K562 (cell line): ENCODE measurements around the gene MT2A. TPM values are rescaled to one million over a fixed set of nuclear protein-coding genes. Genes with fewer than 3 reads are reported as not detected.

Experiments
- ATAC-seq: fragments of 200-7000 bp; cut with Tn5 transposase; 3 replicates; pipeline ENCODE4 v1.9.1; 2020; ENCODE audit warnings: moderate library complexity
- BruUV-seq: library from RNA; stranded (reverse); fragments of 400-500 nt; replicated peaks from 2 replicates; lab custom pipeline; 2021; lab: Mats Ljungman, UMichigan
- CTCF ChIA-PET: fragments of 300-600 bp; formaldehyde crosslinking; extraction: SDS; loops from one replicate; lab custom pipeline; 2021; ENCODE audit warnings: low intra/inter-chr PET ratio; lab: Yijun Ruan, JAX
- POLR2A ChIA-PET: fragments of 300-600, 350-650 bp; sonication (Branson Sonifier 250); formaldehyde crosslinking; extraction: SDS; loops from one replicate; lab custom pipeline; 2021; ENCODE audit warnings: antibody characterized with exemption, inconsistent platforms; lab: Yijun Ruan, JAX
- DNase-seq, 4 experiments: peaks; one replicate each; pipeline versions ENCODE4 v3.0.0 to v3.0.0-alpha.2; 2011 to 2018; ENCODE audit warnings: low spot score in 3 of 4, mixed read lengths in 3 of 4; ENCODE audit errors: extremely low read depth in 1 of 4
- FAIRE-seq: peaks from 2 replicates; lab custom pipeline; 2011; peaks lifted over from hg19 to GRCh38; lab: Jason Lieb, UNC
- H2AFZ ChIP-seq: 2 replicates; pipeline ENCODE4 v1.6.0; 2011; ENCODE audit warnings: low read depth, low read length, control low read depth, inconsistent platforms
- H3K27ac ChIP-seq: fragments of 200-600 bp; 3 replicates; pipeline ENCODE4 v1.8.0; 2011; ENCODE audit warnings: low read depth, mild to moderate bottlenecking, control low read depth, inconsistent platforms, low read length, moderate library complexity, mixed read lengths; ENCODE audit errors: extremely low read depth
- H3K27me3 ChIP-seq, 2 experiments: fragments of 300-600 bp in 1 of 2; 2 replicates in 1 of 2; 3 replicates in 1 of 2; pipeline versions ENCODE4 v1.6.0 to v1.8.0; 2011; ENCODE audit warnings: inconsistent platforms in 2 of 2, low read length in 2 of 2, mild to moderate bottlenecking in 1 of 2, mixed read lengths in 1 of 2, moderate library complexity in 1 of 2; ENCODE audit not compliant: control insufficient read depth in 2 of 2, insufficient read depth in 2 of 2
- H3K36me3 ChIP-seq: fragments of 300-600 bp; 3 replicates; pipeline ENCODE4 v1.8.0; 2011; ENCODE audit warnings: mild to moderate bottlenecking, low read length, inconsistent platforms; ENCODE audit not compliant: control insufficient read depth, insufficient read depth
- H3K4me1 ChIP-seq, 2 experiments: fragments of 200-600 bp in 1 of 2; replicated peaks in 1 of 2; 2 replicates in 1 of 2; 3 replicates in 1 of 2; pipeline versions ENCODE4 v1.5.1 to v1.8.0; 2011; ENCODE audit warnings: inconsistent platforms in 2 of 2, low read length in 2 of 2, mild to moderate bottlenecking in 1 of 2, mixed read lengths in 1 of 2, moderate library complexity in 1 of 2; ENCODE audit not compliant: control insufficient read depth in 2 of 2, insufficient read depth in 2 of 2
- H3K4me2 ChIP-seq: 2 replicates; pipeline ENCODE4 v1.6.1; 2011; ENCODE audit warnings: low read length, control low read depth, inconsistent platforms, mixed read lengths; ENCODE audit not compliant: insufficient read depth
- H3K4me3 ChIP-seq: fragments of 200-600 bp; sonication (generic), shearing (Covaris generic); 2 replicates; pipeline ENCODE4 v1.5.1; 2016; ENCODE audit warnings: control low read depth, inconsistent platforms
- H3K79me2 ChIP-seq: fragments of 200-600 bp; 3 replicates; pipeline ENCODE4 v1.8.0; 2011; ENCODE audit warnings: low read length, inconsistent platforms; ENCODE audit not compliant: control insufficient read depth, insufficient read depth
- H3K9ac ChIP-seq, 2 experiments: 2 replicates each; pipeline versions ENCODE4 v1.6.0 to v1.6.1; 2011; ENCODE audit warnings: low read depth in 2 of 2, low read length in 2 of 2, control low read depth in 1 of 2, inconsistent platforms in 1 of 2, mild to moderate bottlenecking in 1 of 2, mixed read lengths in 1 of 2; ENCODE audit not compliant: insufficient read depth in 1 of 2
- H3K9me1 ChIP-seq: one replicate; pipeline ENCODE4 v1.6.0; 2011; ENCODE audit warnings: inconsistent platforms, mild to moderate bottlenecking, low read length, moderate library complexity; ENCODE audit not compliant: control insufficient read depth, insufficient read depth
- H3K9me3 ChIP-seq: replicated peaks from 2 replicates; pipeline ENCODE4 v1.5.1; 2011; ENCODE audit warnings: low read depth, low read length, inconsistent platforms; ENCODE audit not compliant: control insufficient read depth, insufficient read depth
- H4K20me1 ChIP-seq: replicated peaks from 2 replicates; pipeline ENCODE4 v1.6.1; 2011; ENCODE audit warnings: low read length, inconsistent platforms, mixed read lengths; ENCODE audit not compliant: control insufficient read depth, insufficient read depth
- CBX2 ChIP-seq: fragments of 200-600 bp; sonication (generic); IDR thresholded peaks from one replicate; pipeline ENCODE4 v1.6.1; 2012; ENCODE audit warnings: mild to moderate bottlenecking, low read length, inconsistent platforms; ENCODE audit not compliant: insufficient read depth, poor library complexity, severe bottlenecking
- JUN ChIP-seq, 2 experiments: sonication (generic) in 1 of 2; formaldehyde crosslinking in 1 of 2; IDR thresholded peaks; 2 replicates each; pipeline versions ENCODE4 v1.6.1 to v1.8.0; 2012 to 2022; ENCODE audit warnings: borderline replicate concordance in 2 of 2, mild to moderate bottlenecking in 2 of 2, improper control_type of control experiment in 1 of 2, low read depth in 1 of 2, low read length in 1 of 2, missing genetic modification reagents in 1 of 2
- MYNN ChIP-seq, 2 experiments: sonication (generic); formaldehyde crosslinking in 1 of 2; IDR thresholded peaks; 2 replicates each; pipeline versions ENCODE4 v1.5.0 to v1.6.1; 2016 to 2020; ENCODE audit warnings: antibody characterized with exemption in 1 of 2, missing genetic modification reagents in 1 of 2
- NFIC ChIP-seq: fragments of 450-650 bp; IDR thresholded peaks from 2 replicates; pipeline ENCODE4 v1.6.1; 2017; ENCODE audit warnings: mild to moderate bottlenecking, inconsistent platforms
- PTTG1 ChIP-seq: fragments of 450-650 bp; IDR thresholded peaks from 2 replicates; pipeline ENCODE4 v1.6.1; 2016; ENCODE audit warnings: low read depth, mild to moderate bottlenecking, missing genetic modification characterization, missing compliant biosample characterization
- RAD21 ChIP-seq, 2 experiments: fragments of 250-450 bp in 1 of 2; fragments of 450-650 bp in 1 of 2; sonication (Bioruptor Pico) in 1 of 2; formaldehyde crosslinking in 1 of 2; IDR thresholded peaks in 1 of 2; conservative IDR thresholded peaks in 1 of 2; 2 replicates each; pipeline versions ENCODE4 v1.4.0 to v1.8.0; 2020 to 2022; ENCODE audit warnings: mild to moderate bottlenecking in 2 of 2, moderate library complexity in 1 of 2
- SMARCA4 ChIP-seq: fragments of 450-650 bp; IDR thresholded peaks from 2 replicates; pipeline ENCODE4 v1.6.1; 2016
- SNIP1 ChIP-seq: fragments of 450-650 bp; IDR thresholded peaks from 2 replicates; pipeline ENCODE4 v1.7.1; 2017; ENCODE audit warnings: low read depth, mild to moderate bottlenecking
- SPI1 ChIP-seq: IDR thresholded peaks from 2 replicates; pipeline ENCODE4 v1.6.1; 2011; ENCODE audit warnings: low read depth, low read length, control low read depth, borderline replicate concordance
- SREBF2 ChIP-seq: sonication (generic); formaldehyde crosslinking; IDR thresholded peaks from 2 replicates; pipeline ENCODE4 v1.4.0; 2020; ENCODE audit warnings: mild to moderate bottlenecking, missing genetic modification reagents
- ZFP36 ChIP-seq: fragments of 150-350 bp; IDR thresholded peaks from 2 replicates; pipeline ENCODE4 v1.6.1; 2018; ENCODE audit warnings: low read length, low read depth; ENCODE audit not compliant: partially characterized antibody
- ZKSCAN1 ChIP-seq: fragments of 150-350 bp; IDR thresholded peaks from 2 replicates; pipeline ENCODE4 v1.6.1; 2016; ENCODE audit warnings: low read depth, low read length
- ZNF766 ChIP-seq: fragments of 200-800 bp; sonication (Bioruptor generic); conservative IDR thresholded peaks from 2 replicates; pipeline ENCODE4 v1.6.1; 2016; ENCODE audit warnings: missing genetic modification characterization, missing compliant biosample characterization
- WGBS: fragments of 100-300 bp; shearing (Covaris generic); methylation state at CpG from one replicate; pipeline ENCODE4 v1.1.6; 2016; ENCODE audit warnings: low coverage, mixed read lengths; ENCODE audit not compliant: insufficient coverage; ENCODE audit errors: missing lambda C conversion rate; 5-methylcytosine and 5-hydroxymethylcytosine counted together
- in situ Hi-C: fragments of 300-500 bp; cut with MboI; formaldehyde crosslinking; loops from 4 replicates; pipeline ENCODE4 v1.15.0; 2018; ENCODE audit warnings: inconsistent platforms, mixed read lengths
- intact Hi-C: fragments of 100-400 bp; cut with micrococcal nuclease; formaldehyde crosslinking; loops from 2 replicates; pipeline ENCODE4 v1.14.2; 2022
- polyA plus RNA-seq, 8 experiments: library from polyadenylated mRNA; depleted of rRNA in 4 of 8; stranded (reverse) in 5 of 8; unstranded in 3 of 8; fragments of >200 nt; fragmentation: Nextera tagmentation in 2 of 8; fragmentation: Illumina TruSeq in 1 of 8; extraction: Ambion mirVana in 2 of 8; extraction: Trizol in 1 of 8; gene quantifications; 2 replicates each; pipeline versions ENCODE4 v1.2.1 to v1.2.3, GENCODE V29; 2011 to 2014; ENCODE audit warnings: inconsistent platforms in 1 of 8, missing spikeins in 1 of 8
- total RNA-seq, 7 experiments: library from RNA; depleted of rRNA in 6 of 7; stranded (reverse); fragments of >200 nt in 6 of 7; fragmentation: Illumina TruSeq in 2 of 7; extraction: Trizol in 2 of 7; gene quantifications; 2 replicates each; pipeline versions ENCODE4 v1.2.1 to v1.2.3, GENCODE V29; 2011 to 2021; ENCODE audit warnings: low replicate concordance in 1 of 7

Gene MT2A
- total and polyA plus RNA-seq, 9 of the 15 experiments (the other 6 are each of a cell fraction or from before 2014, with no cell fraction given), result 2.0 to 16.9 (median 8.5) TPM

GRCh38 chr16:56628486-56629350, 20.3 kb downstream of the MT2A start:
- Histone ChIP-seq H3K9me1 (no peaks in the 10 kb centered on the region), H3K4me2 (no peak overlapping the region), H2AFZ (no peak overlapping the region), H3K27me3 (peaks cover 36 to 66% of the 10 kb centered on the region in 2 experiments; a peak in 4 of 5 replicates), H3K9me3 (no peaks in the 10 kb centered on the region), H3K36me3 (no peaks in the 10 kb centered on the region), H3K9ac (no peak overlapping the region), H3K27ac (no peak overlapping the region), H3K4me1 (peaks cover 0 to 14% of the 10 kb centered on the region in 2 experiments; a peak in 2 of 5 replicates), H4K20me1 (0 out of 2 replicates have a peak, but pooled peaks cover 3% of the 10 kb centered on the region), H3K4me3 (no peak overlapping the region), H3K79me2 (no peaks in the 10 kb centered on the region)
- TF ChIP-seq NFIC (peak; percentile 64), RAD21 (CRISPR knock-in tag; conservative IDR thresholded peaks at IDR 0.05 in 1 of 2, IDR thresholded peaks at IDR 0.05 in 1 of 2) (peak in 1 of 2 experiments; percentile 10; a peak in 2 of 4 replicates), PTTG1 (tag) (no peak)
- WGBS, result 3% methylated on average over 9 of the region's 9 CpGs
- BruUV-seq, result no TSS peak
- no peak for DNase-seq
- POLR2A ChIA-PET, result interaction anchor here (0.6 kb wide), 1 partner anchor 27 kb away, joined by 3 read pairs; no protein-coding TSS in a partner anchor
- CTCF ChIA-PET, result no interaction called here
- ATAC-seq, result peak; percentile 36; the same call in 1 of the 3 replicates
- in situ Hi-C loops, result no loop called here
- peak; percentile 29 for FAIRE-seq
- intact Hi-C loops, result no loop called here

GRCh38 chr16:56629531-56629930, 21.1 kb downstream of the MT2A start:
- ChIA-PET CTCF (no interaction called here), POLR2A (no interaction called here)
- H3K4me1 ChIP-seq, result peaks cover 0 to 14% of the 10 kb centered on the region in 2 experiments; a peak in 2 of 5 replicates
- no peak overlapping the region for H2AFZ ChIP-seq
- H3K9me1 ChIP-seq, result no peaks in the 10 kb centered on the region
- peaks cover 41 to 70% of the 10 kb centered on the region in 2 experiments; a peak in 4 of 5 replicates for H3K27me3 ChIP-seq
- H3K27ac ChIP-seq, result no peak overlapping the region
- TF ChIP-seq CBX2 (no peak), SREBF2 (CRISPR knock-in tag) (no peak), SMARCA4 (no peak), SPI1 (peak; percentile 33; the same call in 1 of the 2 replicates), SNIP1 (no peak), ZKSCAN1 (no peak), JUN (IDR thresholded peaks at IDR 0.05; ENCODE audit: borderline replicate concordance, low read depth, low read length) (no peak), JUN (CRISPR knock-in tag; IDR thresholded peaks at IDR 0.05; ENCODE audit: borderline replicate concordance) (no peak), ZNF766 (CRISPR knock-in tag) (no peak), MYNN (IDR thresholded peaks at IDR 0.05) (no peak), MYNN (CRISPR knock-in tag; IDR thresholded peaks at IDR 0.05) (no peak), ZFP36 (peak; percentile 32)
- H3K9ac ChIP-seq, result no peak overlapping the region
- no peaks in the 10 kb centered on the region for H3K9me3 ChIP-seq
- H3K4me2 ChIP-seq, result no peak overlapping the region
- FAIRE-seq (no peak), DNase-seq (no peak), ATAC-seq (no peak)
- BruUV-seq, result no TSS peak
- H3K79me2 ChIP-seq, result no peaks in the 10 kb centered on the region
- H4K20me1 ChIP-seq, result 0 out of 2 replicates have a peak, but pooled peaks cover 3% of the 10 kb centered on the region
- intact Hi-C loops (no loop called here), in situ Hi-C loops (no loop called here)
- H3K4me3 ChIP-seq, result no peak overlapping the region
- H3K36me3 ChIP-seq, result no peaks in the 10 kb centered on the region
- WGBS, result 6% methylated on average over 3 of the region's 3 CpGs
